GM18873 (cell line): Measurements from ENCODE around the gene SPINDOC.
"Not testable (repeated sequence)": the region's sequence is repeated elsewhere in the genome, so short reads cannot be mapped to it uniquely, and the experiment has no call there.

ENCODE experiments used
- ATAC-seq: cut with Tn5 transposase; IDR thresholded peaks from one replicate; pipeline ENCODE4 v1.9.1; 2021; ENCODE audit warnings: mild to moderate bottlenecking, moderate library complexity, moderate number of reproducible peaks; ENCODE audit not compliant: unreplicated experiment, low FRiP score

Gene SPINDOC, protein sequence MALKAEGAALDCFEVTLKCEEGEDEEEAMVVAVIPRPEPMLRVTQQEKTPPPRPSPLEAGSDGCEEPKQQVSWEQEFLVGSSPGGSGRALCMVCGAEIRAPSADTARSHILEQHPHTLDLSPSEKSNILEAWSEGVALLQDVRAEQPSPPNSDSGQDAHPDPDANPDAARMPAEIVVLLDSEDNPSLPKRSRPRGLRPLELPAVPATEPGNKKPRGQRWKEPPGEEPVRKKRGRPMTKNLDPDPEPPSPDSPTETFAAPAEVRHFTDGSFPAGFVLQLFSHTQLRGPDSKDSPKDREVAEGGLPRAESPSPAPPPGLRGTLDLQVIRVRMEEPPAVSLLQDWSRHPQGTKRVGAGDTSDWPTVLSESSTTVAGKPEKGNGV

DNA sequence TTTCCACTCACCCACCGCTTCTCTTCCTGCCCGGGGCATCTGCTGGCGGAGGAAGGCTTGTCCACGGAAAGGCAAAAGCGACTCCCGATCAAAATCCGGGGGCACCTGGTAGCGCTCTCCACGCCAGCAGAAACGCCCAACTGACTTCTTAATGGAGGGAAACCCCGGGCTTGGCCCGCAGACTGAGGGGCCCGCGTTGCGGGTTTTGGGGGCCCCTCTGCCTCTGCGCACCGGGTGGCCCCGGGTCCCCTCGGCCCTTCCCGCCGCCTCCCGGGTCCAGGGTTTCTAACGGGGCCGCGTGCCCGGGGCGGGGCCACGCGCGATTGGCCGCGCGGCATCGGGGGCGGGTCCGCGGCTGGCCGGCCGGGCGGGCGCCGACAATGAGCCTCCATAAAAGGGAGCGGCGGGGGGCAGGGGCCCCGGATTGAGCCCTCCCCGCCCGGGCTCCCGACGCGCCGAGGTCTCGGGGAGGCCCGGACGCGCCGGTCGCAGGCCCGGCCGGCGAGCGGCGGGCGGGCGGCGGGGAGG, at the start of gene SPINDOC:
TSS of gene SPINDOC (plus strand) at position 422 of the 528 bp plus-strand sequence. CDS start 231 bp downstream, outside the sequence.
- ATAC-seq: peak; percentile 22

DNA sequence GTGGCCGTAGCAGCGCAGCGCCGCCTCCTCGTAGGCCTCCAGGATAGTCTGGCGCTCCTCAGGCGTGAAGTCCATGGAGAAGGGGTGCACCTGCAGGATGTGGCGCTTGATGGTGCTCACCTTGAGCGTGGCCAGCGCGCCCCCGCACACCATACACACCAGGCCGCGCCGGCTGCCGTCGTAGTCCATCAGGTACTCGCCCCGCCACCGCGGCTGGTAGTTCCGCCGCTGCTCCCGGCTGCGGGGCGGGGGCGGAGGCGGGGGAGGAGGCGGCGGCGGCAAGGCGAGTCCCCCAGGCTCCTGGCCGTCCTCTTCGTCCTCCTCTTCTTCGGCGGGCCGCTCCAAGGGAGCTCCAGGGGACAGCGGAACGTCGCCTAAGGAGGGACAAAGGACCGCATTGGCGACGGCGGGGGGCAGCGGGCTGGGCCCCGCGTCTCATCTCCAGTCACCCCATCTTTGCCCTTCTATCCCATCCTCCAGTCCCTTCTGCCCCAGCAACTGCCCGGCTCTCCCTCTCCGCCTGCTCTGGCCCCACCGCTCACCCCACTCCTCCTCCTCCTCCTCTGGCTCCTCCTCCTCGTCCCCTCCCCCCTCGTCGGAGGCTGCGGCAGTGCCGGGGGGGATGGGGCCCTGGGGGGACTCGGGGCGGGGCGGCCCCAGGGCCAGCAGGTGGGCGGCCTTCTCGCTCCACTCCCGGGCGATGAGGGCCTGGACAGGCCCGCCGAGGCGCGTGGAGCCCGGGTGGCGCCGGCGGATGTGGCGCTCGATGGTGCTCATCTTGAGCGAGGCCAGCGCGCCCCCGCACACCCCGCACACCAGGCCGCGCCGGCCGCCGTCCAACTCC, 49.5 kb upstream of the SPINDOC start:
- ATAC-seq: no peak

DNA sequence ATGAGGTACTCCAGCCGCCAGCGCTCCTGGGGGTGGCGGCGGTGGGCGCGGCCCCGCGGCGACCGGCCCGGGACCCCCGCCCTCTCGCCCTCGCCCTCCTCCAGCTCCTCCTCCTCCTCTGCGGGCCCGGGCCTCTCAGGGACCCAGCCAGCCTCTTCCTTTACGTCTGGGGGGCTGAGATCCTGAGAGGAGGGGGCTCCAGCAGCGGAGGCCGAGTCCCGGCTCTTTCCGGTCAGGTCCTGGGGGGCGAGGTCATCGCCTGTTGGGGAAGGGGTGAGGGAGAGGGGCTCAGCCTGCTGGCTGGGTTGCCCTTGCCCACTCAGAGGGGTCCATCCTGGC, 48.9 kb upstream of the SPINDOC start:
- no peak for ATAC-seq

DNA sequence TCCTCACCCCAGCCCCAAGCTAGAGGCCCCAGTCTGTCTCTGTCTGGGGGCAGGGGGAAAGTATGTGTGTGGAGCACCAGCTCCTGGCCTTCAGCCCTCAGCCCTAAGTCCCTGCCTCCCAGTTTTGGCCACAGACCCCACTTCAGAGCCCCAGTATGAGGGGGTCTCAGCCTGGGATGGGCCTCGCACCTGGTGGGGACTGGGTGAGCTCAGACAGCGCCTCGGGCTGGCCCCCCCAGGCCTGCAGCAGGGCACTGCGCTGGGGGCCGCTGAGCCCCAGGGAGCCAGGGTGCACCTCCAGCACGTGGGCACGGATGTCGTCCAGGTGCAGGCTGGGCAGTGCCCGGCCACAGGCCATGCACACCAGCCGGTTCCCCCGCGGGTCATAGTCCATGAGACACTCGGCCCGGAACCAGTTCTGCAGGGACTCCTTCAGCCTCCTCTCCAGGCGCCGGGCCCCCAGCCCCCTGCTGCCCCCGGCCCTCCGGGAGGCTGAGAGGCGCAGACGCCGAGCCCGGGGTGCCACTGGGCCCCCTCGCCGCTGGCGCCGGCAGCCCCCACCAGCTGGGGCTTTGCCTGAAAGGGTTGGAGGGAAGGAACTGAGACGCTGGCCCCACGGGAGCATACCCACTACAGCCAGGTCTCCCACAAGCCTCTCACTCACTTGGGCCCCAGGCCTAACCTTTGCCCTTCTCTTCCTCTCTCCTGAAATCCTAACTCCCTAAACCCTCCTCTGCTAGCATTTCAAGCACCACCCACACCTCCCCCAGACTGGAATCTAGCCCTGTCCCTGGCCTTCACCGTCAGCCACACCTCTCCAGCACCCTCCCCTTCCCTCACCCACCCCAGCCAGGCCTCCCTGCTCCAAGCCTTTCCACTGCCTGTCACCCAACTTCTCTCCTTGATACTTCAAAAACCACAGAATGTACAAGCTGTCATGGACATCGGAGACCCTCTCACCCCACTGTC, 48.3 kb upstream of the SPINDOC start:
- ATAC-seq: no peak

DNA sequence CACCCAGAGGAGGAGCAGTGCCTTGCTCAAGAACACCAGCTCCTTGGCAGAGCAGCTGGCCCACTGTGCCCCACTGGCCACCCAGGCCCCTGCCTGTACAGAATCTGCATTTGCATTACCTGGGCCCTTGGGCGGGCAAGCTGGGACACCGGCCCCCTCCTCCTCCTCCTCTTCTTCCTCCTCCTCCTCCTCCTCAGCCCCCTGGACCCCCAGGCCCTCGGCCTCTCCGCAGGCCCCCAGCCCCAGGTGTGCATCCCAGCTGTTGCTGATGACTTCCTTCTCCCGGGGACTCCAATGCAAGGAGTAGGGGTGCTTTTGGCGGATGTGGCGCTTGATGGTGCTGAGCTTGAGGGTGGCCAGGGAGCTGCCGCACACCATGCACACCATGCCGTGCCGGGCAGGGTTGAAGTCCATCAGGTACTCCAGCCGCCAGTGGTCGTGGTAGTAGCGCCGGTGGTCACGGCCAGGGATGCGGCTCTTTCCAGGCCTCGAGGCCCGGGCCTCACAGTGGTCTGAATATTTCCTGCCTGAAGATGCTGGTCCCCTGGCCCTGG, 47.5 kb upstream of the SPINDOC start:
- no peak for ATAC-seq

DNA sequence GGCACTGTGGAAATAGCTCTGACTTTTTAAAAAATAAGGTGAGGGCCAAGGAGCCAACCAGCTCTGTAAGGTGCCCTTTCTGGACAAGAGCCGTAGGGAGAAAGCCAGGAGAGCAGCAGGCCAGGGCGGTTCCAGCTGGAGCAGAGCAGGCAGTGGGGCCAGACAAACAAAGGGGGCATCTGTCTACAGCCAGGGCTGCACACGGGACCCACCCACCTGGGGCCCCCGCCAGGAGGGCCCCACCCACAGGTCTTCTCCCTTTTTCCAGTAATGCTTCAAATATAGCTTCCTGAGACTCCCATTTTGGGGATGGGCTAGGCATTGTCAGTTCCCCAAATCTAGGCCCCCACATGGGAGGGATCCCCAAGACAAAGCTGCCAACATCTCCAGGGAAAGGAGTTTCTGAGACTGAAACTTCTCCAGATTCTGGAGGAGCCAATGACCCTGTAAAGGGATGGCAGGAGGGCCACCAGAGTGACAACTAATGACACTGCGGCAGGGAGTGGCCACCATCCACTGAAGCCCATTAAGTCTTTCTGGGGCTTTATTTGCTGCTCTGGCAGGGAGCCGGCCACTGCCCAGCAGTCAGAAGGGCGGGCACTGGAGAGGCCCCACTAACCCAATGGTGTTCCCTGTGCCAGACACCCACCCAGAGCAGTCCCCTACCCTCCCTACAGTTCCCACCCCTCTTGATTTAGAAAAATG, 46.6 kb upstream of the SPINDOC start:
- ATAC-seq: no peak

DNA sequence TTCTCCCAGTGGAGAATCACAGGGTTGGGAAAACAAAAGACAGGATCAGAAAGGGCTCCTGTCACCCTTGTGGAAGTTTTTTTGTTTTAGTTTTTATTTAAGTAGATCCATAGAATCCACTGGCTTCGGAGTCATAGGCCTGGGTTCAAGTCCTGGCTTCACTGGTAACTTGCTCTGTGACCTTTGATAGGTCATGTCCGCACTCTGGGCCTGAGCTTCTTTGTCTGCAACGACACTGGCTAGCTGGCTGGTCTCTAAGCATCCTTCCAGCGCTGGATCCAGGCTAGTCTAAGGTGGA, 46.0 kb upstream of the SPINDOC start:
- no peak for ATAC-seq

DNA sequence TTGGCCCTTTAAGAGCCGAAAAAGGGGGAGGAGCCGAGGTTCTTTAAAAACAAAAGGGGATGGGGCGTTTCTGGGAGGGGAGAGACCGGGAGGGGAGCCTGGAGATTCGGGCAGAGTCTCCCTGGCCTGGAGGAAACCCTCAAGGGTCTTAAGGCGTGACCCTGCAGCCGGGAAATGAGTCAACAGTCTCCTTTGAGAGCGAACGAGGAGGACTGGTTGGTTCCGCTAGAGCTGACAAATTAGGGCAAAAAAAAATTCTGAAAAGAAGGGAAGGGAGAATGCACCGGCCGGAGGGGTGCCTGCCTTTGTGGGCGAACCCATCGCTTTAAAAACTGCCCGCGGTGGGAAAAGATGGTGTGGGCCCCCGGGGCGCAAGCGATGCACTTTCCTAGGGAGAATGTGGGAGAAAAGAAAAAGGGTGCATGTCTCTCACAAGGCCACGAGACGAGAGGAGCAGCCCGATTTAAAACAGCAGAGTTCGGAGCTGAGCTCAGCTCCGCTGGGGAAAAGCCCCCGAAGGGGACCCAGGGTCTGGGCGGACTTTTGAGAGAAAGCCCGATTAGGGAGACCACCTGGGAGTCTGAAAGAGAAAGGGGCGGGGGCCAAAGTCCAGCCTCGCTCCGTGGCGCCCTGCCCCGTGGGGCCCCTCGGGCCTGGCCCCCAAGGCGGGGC, 45.6 kb upstream of the SPINDOC start:
- no peak for ATAC-seq

DNA sequence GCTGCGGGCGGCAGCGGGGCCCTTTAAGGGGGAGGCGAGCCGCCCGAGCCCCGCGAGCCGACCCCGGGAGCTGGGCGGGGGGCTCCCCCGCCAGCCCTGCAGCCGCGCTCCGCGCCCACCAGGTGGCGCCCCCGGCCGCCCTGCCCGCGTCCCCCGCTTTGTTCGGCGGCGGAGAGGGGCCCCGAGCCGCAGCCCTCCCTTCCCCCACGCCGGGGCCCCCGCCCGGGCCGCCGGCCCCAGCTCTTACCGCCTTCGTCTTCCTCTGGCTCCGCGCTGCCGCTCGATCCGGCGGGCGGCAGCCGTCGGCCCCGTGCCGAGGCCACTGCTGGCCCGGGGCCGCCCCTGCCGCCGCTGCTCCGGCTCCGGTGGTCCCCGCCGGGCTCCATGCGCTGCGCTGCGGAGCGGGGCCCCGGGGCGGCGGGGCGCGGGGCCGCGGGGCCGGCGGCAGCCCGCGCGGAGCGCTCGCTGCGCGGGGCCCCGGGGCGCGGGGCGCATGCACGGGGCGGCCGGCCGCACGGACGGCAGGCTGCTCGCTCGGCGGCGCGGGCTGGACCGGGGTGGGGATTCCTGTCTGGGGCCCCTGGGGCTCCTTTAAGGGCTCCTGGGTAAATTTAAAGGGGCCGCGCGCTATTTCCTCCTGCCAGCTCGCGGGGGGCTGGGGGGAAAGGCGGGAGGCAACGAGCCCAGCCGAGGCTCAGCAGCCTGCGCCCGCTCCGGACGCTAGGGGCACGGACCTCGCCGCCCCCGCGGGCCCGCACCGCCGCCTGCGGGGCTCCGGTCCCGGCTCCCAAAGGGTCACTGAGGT, 44.8 kb upstream of the SPINDOC start, which contains the start of gene ZFTA:
TSS of gene ZFTA (minus strand) at position 539 of the 805 bp plus-strand sequence. CDS start at position 386, 153 bp downstream.
- no peak for ATAC-seq

DNA sequence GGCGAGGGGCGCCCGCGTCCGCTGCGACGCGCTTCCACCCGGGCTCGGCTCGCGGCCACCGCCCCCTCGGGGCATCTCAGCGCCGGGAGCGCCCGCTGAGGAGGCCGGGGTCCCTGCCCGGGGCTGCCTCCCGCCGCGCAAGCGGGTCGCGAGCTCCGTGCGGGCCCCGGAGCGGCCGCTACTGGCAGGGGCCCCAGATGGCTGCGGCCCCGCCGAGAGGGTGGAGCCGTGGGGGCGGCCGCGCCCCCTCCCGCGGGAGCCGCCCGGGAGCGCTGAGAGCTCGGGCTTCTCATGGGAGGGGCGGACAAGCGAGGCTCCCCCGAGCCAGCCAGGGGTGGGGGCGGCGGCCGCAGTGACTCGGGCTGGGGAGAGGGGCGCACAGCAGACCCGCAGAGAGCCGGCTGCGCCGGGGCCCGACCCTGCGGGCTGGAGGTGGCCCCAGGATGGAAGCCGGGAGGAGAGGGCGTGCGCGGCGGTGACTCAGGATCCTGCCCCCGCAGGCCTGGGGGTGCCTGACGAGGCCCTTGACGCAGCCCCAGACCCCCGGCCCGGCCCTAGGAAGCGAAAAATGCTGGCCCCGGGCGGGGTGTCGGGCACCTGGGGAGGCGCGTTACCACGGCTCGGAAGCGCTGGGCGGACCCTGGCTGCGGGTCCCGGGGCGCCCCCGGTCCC, 44.1 kb upstream of the SPINDOC start:
- ATAC-seq: no peak

DNA sequence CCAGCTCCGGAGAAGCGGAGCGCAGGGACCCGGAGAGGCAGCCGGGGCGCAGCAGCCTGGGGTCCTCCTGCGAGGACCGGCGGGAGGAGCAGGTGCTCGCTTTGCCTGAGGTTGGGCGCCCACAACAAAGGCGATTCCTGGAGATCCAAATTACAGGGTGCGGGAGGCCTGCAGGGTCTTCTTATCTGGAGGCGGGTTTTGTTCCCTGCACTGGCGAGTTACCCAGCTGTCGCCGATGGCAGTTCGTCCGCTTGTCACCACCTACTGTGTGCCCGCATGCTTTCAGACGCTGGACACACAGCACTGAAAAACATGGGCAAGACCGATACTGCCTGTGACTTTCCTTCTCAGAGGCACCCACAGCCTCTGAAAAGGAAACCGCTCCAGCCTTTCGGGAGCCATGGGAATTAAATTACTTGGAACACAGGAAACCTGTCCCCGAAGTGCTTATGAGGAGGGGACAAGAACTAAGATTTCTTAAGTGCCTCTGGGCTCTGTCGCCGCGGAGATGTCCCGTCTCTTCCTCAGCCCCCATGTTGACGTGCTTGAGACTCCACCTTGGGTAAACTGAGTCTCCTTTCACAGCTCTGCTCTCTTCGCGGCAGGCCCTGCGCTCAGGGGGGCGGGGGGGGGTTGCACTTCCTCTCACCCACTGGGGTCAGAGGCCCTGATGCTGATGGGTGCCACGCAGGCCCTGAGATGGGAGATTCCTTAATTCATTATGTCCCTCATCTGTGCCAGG, 43.4 kb upstream of the SPINDOC start:
- ATAC-seq: no peak

DNA sequence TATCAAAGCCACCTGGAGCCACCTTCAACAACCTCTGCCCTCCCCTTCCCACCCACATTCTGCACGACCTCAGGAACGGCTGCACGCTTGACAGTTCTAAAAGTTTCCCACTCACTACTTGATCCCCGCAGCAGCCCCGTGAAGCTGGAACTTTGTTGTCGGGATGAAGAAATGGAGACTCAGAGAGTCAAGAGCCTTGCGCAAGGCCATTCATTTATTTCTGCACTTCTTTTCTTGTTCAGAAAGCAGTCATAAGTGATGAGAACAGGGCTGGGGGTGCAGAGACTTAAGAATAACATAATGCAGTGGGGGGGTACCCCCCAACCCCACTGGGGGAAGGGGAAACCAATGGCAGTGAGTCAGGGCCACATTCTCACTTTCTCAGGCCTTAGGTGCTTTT, 42.5 kb upstream of the SPINDOC start:
- no peak for ATAC-seq

DNA sequence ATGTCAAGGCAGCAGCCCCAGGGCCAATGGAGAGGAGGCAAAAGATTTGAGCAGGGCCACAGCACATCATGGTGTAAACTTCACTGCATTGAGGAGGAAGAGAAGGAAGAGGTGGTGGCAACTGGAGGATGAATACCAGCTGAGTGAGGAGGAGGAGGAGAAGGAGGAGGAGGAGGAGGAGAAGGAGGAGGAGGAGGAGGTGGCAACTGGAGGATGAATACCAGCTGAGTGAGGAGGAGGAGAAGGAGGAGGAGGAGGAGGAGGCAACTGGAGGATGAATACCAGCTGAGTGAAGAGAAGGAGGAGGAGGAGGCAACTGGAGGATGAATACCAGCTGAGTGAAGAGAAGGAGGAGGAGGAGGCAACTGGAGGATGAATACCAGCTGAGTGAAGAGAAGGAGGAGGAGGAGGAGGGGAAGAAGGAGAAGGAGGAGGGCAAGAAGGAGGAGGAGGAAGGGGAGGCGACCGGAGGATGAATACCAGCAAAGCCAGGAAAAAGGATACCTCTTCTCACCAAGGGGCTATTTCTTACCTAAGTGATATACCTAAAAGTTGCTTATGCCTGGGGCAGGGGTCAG, 41.4 kb upstream of the SPINDOC start:
- not testable (repeated sequence) for ATAC-seq

DNA sequence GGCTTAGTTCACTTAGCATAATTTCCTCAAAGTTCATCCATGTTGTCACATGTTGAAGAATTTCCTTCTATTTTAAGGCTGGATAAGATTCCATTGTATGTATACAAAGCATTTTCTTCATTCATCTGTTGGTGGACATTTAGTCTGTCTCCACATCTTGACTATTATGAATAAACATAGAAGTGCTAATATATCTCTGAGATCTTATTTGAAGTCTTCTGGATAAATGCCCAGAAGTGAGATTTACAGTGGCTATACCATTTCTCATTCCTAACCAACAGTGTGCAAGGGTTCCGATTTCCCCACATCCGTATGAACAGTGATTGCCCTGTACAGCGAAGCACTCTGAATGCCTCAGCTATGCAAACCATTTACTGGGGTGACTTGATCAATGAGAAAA, 38.1 kb upstream of the SPINDOC start:
- no peak for ATAC-seq

DNA sequence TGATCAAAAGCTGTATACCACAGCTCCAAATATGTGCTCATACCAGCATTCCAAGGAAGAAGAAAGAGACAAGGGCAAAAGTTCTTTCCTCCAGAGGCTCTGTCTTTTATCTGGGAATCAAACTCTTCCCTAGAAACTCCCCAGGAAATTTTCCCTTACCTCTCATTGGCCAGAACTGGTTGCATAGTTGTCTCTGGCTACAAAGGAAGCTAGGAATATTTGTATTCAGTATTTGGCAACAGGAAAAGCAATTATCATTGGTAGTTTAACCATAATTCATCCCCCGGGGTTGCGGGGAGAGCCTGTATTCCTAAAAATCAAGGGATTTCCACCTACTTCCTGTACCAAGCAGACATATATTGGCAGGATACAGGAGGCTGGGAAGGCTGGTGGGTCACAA, 34.2 kb upstream of the SPINDOC start:
- ATAC-seq: no peak

DNA sequence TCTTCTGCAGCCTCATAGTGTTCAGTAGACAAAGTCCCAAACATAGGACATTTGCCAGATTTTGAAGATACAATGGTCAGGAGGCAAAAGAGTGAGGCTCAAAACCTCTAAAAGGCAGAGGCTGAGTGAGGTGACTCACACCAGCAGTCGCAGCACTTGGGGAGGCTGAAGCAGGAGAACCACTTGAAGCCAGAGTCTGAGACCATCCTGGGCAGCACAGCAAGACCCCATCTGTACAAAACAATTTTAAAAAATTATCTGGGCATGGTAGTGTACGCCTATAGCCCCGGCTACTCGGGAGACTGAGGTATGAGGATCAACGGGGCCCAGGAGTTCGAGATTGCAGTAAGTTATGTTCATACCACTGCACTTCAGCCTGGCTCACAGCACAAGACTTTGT, 30.5 kb upstream of the SPINDOC start:
- ATAC-seq: no peak
